IMR-90 (cell line): Measurements from ENCODE around the gene PLLP. TPM values are rescaled to one million over a fixed set of nuclear protein-coding genes. Genes with fewer than 3 reads are reported as not detected.

ENCODE experiments used
- ATAC-seq: fragments of 200-7000 bp; cut with Tn5 transposase; 2 replicates; pipeline ENCODE4 v1.9.1; 2020; ENCODE audit warnings: low read depth, mild to moderate bottlenecking, moderate library complexity
- BruUV-seq: library from RNA; stranded (reverse); fragments of 400-500 nt; replicated peaks from 2 replicates; lab custom pipeline; 2021; lab: Mats Ljungman, UMichigan
- CTCF ChIA-PET: fragments of 300-600 bp; formaldehyde crosslinking; extraction: SDS; loops from one replicate; lab custom pipeline; 2021; ENCODE audit warnings: antibody characterized with exemption; lab: Yijun Ruan, JAX
- POLR2A ChIA-PET: fragments of 300-600 bp; sonication (Branson Sonifier 250); formaldehyde crosslinking; loops from one replicate; lab custom pipeline; 2022; ENCODE audit warnings: antibody characterized with exemption; ENCODE audit not compliant: unreplicated experiment; lab: Charles Lee
- DNase-seq: peaks from one replicate; pipeline ENCODE4 v3.0.0; 2013
- H2AFZ ChIP-seq: replicated peaks from 2 replicates; pipeline ENCODE3; 2013; ENCODE audit warnings: low read length, mild to moderate bottlenecking; ENCODE audit not compliant: poor library complexity
- H2AK5ac ChIP-seq: 2 replicates; pipeline ENCODE4 v1.6.1; 2013; ENCODE audit warnings: low read depth, low read length, inconsistent platforms
- H2AK9ac ChIP-seq: replicated peaks from 2 replicates; pipeline ENCODE3; 2013; ENCODE audit warnings: mild to moderate bottlenecking, low read depth, low read length, moderate library complexity; ENCODE audit not compliant: poor library complexity
- H2BK120ac ChIP-seq: 2 replicates; pipeline ENCODE4 v1.6.1; 2013; ENCODE audit warnings: low read depth, low read length, inconsistent platforms
- H2BK15ac ChIP-seq: 3 replicates; pipeline ENCODE4 v1.6.1; 2013; ENCODE audit warnings: low read depth, low read length, inconsistent platforms
- H2BK20ac ChIP-seq: 2 replicates; pipeline ENCODE4 v1.6.1; 2013; ENCODE audit warnings: low read depth, mild to moderate bottlenecking, inconsistent platforms, low read length, moderate library complexity
- H2BK5ac ChIP-seq: 2 replicates; pipeline ENCODE4 v1.6.1; 2013; ENCODE audit warnings: mild to moderate bottlenecking, low read depth, low read length, inconsistent platforms; ENCODE audit not compliant: poor library complexity, severe bottlenecking
- H3K14ac ChIP-seq: replicated peaks from 2 replicates; pipeline ENCODE4 v1.6.1; 2013; ENCODE audit warnings: low read depth, low read length, inconsistent platforms
- H3K18ac ChIP-seq: 2 replicates; pipeline ENCODE4 v1.6.1; 2013; ENCODE audit warnings: low read depth, low read length, control low read depth
- H3K23ac ChIP-seq: 2 replicates; pipeline ENCODE4 v1.6.1; 2013; ENCODE audit warnings: low read depth, low read length, inconsistent platforms
- H3K27ac ChIP-seq: 2 replicates; pipeline ENCODE4 v1.5.1; 2013; ENCODE audit warnings: mild to moderate bottlenecking, control low read depth, low read length; ENCODE audit not compliant: insufficient read depth
- H3K27me3 ChIP-seq: 2 replicates; pipeline ENCODE4 v1.6.1; 2013; ENCODE audit warnings: low read length; ENCODE audit not compliant: control insufficient read depth, insufficient read depth
- H3K36me3 ChIP-seq: 2 replicates; pipeline ENCODE4 v1.6.1; 2013; ENCODE audit warnings: low read length, mixed read lengths; ENCODE audit not compliant: control insufficient read depth, insufficient read depth
- H3K4ac ChIP-seq: 2 replicates; pipeline ENCODE4 v1.6.1; 2013; ENCODE audit warnings: low read depth, low read length, inconsistent platforms
- H3K4me1 ChIP-seq: 2 replicates; pipeline ENCODE4 v1.6.1; 2013; ENCODE audit warnings: low read length, mixed read lengths; ENCODE audit not compliant: control insufficient read depth, insufficient read depth
- H3K4me2 ChIP-seq: 2 replicates; pipeline ENCODE4 v1.6.1; 2013; ENCODE audit warnings: low read depth, mild to moderate bottlenecking, control low read depth, low read length, moderate library complexity
- H3K4me3 ChIP-seq: 2 replicates; pipeline ENCODE4 v1.5.1; 2013; ENCODE audit warnings: low read depth, mild to moderate bottlenecking, control low read depth, low read length, moderate library complexity; ENCODE audit not compliant: insufficient read depth
- H3K56ac ChIP-seq: 2 replicates; pipeline ENCODE4 v1.6.1; 2013; ENCODE audit warnings: low read length, inconsistent platforms; ENCODE audit not compliant: insufficient read depth; ENCODE audit errors: extremely low read depth
- H3K79me1 ChIP-seq, 2 experiments: 2 replicates each; pipeline ENCODE4 v1.6.1; 2013; ENCODE audit warnings: low read length in 2 of 2, inconsistent platforms in 1 of 2, low read depth in 1 of 2
- H3K9ac ChIP-seq: 2 replicates; pipeline ENCODE4 v1.6.1; 2013; ENCODE audit warnings: low read depth, low read length, control low read depth
- H3K9me1 ChIP-seq: 2 replicates; pipeline ENCODE4 v1.6.1; 2013; ENCODE audit warnings: low read length, inconsistent platforms; ENCODE audit not compliant: insufficient read depth
- H3K9me3 ChIP-seq: 2 replicates; pipeline ENCODE4 v1.6.1; 2013; ENCODE audit warnings: low read length; ENCODE audit not compliant: control insufficient read depth, insufficient read depth
- H4K20me1 ChIP-seq: 2 replicates; pipeline ENCODE4 v1.6.1; 2013; ENCODE audit warnings: low read length, inconsistent platforms; ENCODE audit not compliant: insufficient read depth
- H4K5ac ChIP-seq: 2 replicates; pipeline ENCODE4 v1.6.1; 2013; ENCODE audit warnings: mild to moderate bottlenecking, low read depth, low read length, control low read depth
- H4K8ac ChIP-seq, 2 experiments: 2 replicates each; pipeline ENCODE4 v1.6.1; 2013; ENCODE audit warnings: low read depth in 2 of 2, low read length in 2 of 2, control low read depth in 1 of 2, inconsistent platforms in 1 of 2
- H4K91ac ChIP-seq: 2 replicates; pipeline ENCODE4 v1.6.1; 2013; ENCODE audit warnings: low read depth, low read length, inconsistent platforms; ENCODE audit not compliant: insufficient read depth
- BHLHE40 ChIP-seq: fragments of 150-350 bp; IDR thresholded peaks from 2 replicates; pipeline ENCODE4 v1.6.1; 2016; ENCODE audit warnings: mild to moderate bottlenecking, low read depth, low read length
- CEBPB ChIP-seq: IDR thresholded peaks from 2 replicates; pipeline ENCODE4 v1.6.1; 2012; ENCODE audit warnings: low read depth, low read length, improper control_type of control experiment
- CHD1 ChIP-seq: IDR thresholded peaks from 2 replicates; pipeline ENCODE4 v1.6.1; 2012; ENCODE audit warnings: low read depth, low read length, improper control_type of control experiment
- FOS ChIP-seq: fragments of 150-350 bp; IDR thresholded peaks from 2 replicates; pipeline ENCODE4 v1.6.1; 2016; ENCODE audit warnings: low read depth, low read length
- MAFK ChIP-seq: IDR thresholded peaks from 2 replicates; pipeline ENCODE4 v1.6.1; 2012; ENCODE audit warnings: low read depth, low read length, improper control_type of control experiment
- MAZ ChIP-seq: IDR thresholded peaks from 2 replicates; pipeline ENCODE4 v1.6.1; 2012; ENCODE audit warnings: low read depth, mild to moderate bottlenecking, low read length, improper control_type of control experiment, moderate library complexity, borderline replicate concordance
- MXI1 ChIP-seq: IDR thresholded peaks from 2 replicates; pipeline ENCODE4 v1.6.1; 2012; ENCODE audit warnings: low read depth, mild to moderate bottlenecking, low read length, moderate library complexity, borderline replicate concordance
- NFE2L2 ChIP-seq: fragments of 150-350 bp; IDR thresholded peaks from 2 replicates; pipeline ENCODE4 v1.6.1; 2016; ENCODE audit warnings: low read depth, mild to moderate bottlenecking, low read length
- POLR2A ChIP-seq: IDR thresholded peaks from 2 replicates; pipeline ENCODE4 v1.6.1; 2012; ENCODE audit warnings: mild to moderate bottlenecking, low read depth, low read length
- RAD21 ChIP-seq: IDR thresholded peaks from 2 replicates; pipeline ENCODE4 v1.6.1; 2012; ENCODE audit warnings: low read length, improper control_type of control experiment
- RCOR1 ChIP-seq: IDR thresholded peaks from 2 replicates; pipeline ENCODE4 v1.6.1; 2012; ENCODE audit warnings: mild to moderate bottlenecking, low read length, improper control_type of control experiment; ENCODE audit not compliant: insufficient replicate concordance
- RFX5 ChIP-seq: IDR thresholded peaks from 2 replicates; pipeline ENCODE4 v1.8.0; 2012; ENCODE audit warnings: low read depth, mild to moderate bottlenecking, low read length, moderate library complexity
- SMC3 ChIP-seq: fragments of 150-350 bp; IDR thresholded peaks from 2 replicates; pipeline ENCODE4 v1.6.1; 2016; ENCODE audit warnings: low read depth, mild to moderate bottlenecking, antibody characterized with exemption, low read length, moderate library complexity
- WGBS, 2 experiments: methylation state at CpG; one replicate each; pipeline versions ENCODE4 v1.1.5 to v1.1.7; 2013; ENCODE audit warnings: missing lambda C conversion rate in 2 of 2; ENCODE audit not compliant: insufficient read length in 1 of 2; ENCODE audit errors: extremely low coverage in 2 of 2; 5-methylcytosine and 5-hydroxymethylcytosine counted together
- dilution Hi-C: fragments of 300-500 bp; cut with HindIII; formaldehyde crosslinking; loops from one replicate; pipeline ENCODE4 v1.14.3; 2018; ENCODE audit warnings: low sequenced_read_pairs; ENCODE audit not compliant: unreplicated experiment
- in situ Hi-C: fragments of 300-500 bp; cut with MboI; formaldehyde crosslinking; loops from 3 replicates; pipeline ENCODE4 v1.14.3; 2019; ENCODE audit warnings: low sequenced_read_pairs, inconsistent platforms, mixed read lengths
- intact Hi-C: fragments of 100-400 bp; cut with micrococcal nuclease; formaldehyde crosslinking; loops from 2 replicates; pipeline ENCODE4 v1.10.0; 2022
- polyA plus RNA-seq, 3 experiments: library from polyadenylated mRNA; depleted of rRNA; stranded (reverse); fragments of >200 nt; gene quantifications; 2 replicates each; pipeline ENCODE4 v1.2.3, GENCODE V29; 2012; ENCODE audit warnings: low replicate concordance in 1 of 3
- total RNA-seq: library from RNA; depleted of rRNA; stranded (reverse); fragments of >200 nt; gene quantifications from 2 replicates; pipeline ENCODE4 v1.2.3, GENCODE V29; 2012
- TF ChIP-seq, protein P1 (sequence below): conservative IDR thresholded peaks from 2 replicates; pipeline ENCODE4 v1.5.1; 2012; ENCODE audit warnings: mild to moderate bottlenecking, low read depth, low read length, improper control_type of control experiment
- TF ChIP-seq, protein P2 (sequence below): fragments of 150-350 bp; IDR thresholded peaks from 2 replicates; pipeline ENCODE4 v1.6.1; 2017; ENCODE audit warnings: mild to moderate bottlenecking, antibody characterized with exemption, low read length, low read depth
- TF ChIP-seq, protein P3 (sequence below): fragments of 150-350 bp; IDR thresholded peaks from 2 replicates; pipeline ENCODE4 v1.6.1; 2016; ENCODE audit warnings: low read depth, mild to moderate bottlenecking, low read length, moderate library complexity, borderline replicate concordance

Gene PLLP
- total and polyA plus RNA-seq, 2 of the 4 experiments (the other 2 are of a cell fraction), result 0.05 TPM; not detected in 1

DNA sequence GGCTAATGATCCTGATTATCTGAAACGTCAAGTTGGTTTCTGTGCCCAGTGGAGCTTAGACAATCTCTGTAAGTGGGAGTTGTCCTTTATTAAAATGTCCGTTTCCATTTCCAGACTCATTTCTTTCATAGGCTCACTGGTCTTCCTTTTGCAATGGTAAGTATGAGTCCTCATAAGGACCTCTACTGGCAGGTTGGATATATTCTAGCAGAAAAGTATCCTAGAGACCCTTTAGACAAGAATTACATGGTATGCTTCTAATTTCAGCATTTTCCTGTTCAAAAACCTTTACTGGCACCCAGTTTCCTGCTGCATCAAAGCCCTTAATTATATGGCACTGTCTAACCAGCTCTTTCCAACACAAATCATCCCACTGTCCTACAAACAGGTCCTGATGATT is 67.5 kb downstream of the PLLP start:
- Histone ChIP-seq H3K27me3 (no peaks in the 10 kb centered on the region), H3K79me1 (peaks cover 6 to 11% of the 10 kb centered on the region in 2 experiments; a peak in 2 of 4 replicates), H3K14ac (no peak overlapping the region), H3K4me2 (no peak overlapping the region), H3K56ac (no peak overlapping the region), H3K27ac (no peak overlapping the region), H3K4me3 (no peak overlapping the region), H2AK9ac (no peak overlapping the region), H3K36me3 (peaks cover 52% of the 10 kb centered on the region), H3K4ac (no peak overlapping the region), H4K91ac (no peak overlapping the region), H2BK5ac (no peak overlapping the region), H3K9me1 (no peaks in the 10 kb centered on the region), H2BK15ac (no peak overlapping the region), H3K9ac (no peak overlapping the region), H2AFZ (no peak overlapping the region), H2BK120ac (no peak overlapping the region), H4K20me1 (no peaks in the 10 kb centered on the region), H3K18ac (no peak overlapping the region), H2BK20ac (no peak overlapping the region), H4K5ac (no peak overlapping the region), H3K4me1 (no peaks in the 10 kb centered on the region), H2AK5ac (no peak overlapping the region), H3K9me3 (peaks cover 26% of the 10 kb centered on the region), H3K23ac (no peak overlapping the region), H4K8ac (no peak overlapping the region)
- no peak for TF ChIP-seq RAD21
- no peak for TF ChIP-seq MAZ
- TF ChIP-seq MXI1, result no peak
- TF ChIP-seq RFX5, result no peak
- TF ChIP-seq, protein P1, sequence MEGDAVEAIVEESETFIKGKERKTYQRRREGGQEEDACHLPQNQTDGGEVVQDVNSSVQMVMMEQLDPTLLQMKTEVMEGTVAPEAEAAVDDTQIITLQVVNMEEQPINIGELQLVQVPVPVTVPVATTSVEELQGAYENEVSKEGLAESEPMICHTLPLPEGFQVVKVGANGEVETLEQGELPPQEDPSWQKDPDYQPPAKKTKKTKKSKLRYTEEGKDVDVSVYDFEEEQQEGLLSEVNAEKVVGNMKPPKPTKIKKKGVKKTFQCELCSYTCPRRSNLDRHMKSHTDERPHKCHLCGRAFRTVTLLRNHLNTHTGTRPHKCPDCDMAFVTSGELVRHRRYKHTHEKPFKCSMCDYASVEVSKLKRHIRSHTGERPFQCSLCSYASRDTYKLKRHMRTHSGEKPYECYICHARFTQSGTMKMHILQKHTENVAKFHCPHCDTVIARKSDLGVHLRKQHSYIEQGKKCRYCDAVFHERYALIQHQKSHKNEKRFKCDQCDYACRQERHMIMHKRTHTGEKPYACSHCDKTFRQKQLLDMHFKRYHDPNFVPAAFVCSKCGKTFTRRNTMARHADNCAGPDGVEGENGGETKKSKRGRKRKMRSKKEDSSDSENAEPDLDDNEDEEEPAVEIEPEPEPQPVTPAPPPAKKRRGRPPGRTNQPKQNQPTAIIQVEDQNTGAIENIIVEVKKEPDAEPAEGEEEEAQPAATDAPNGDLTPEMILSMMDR, result no peak
- no peak for TF ChIP-seq POLR2A
- TF ChIP-seq RCOR1, result no peak
- no peak for TF ChIP-seq MAFK
- TF ChIP-seq, protein P2, sequence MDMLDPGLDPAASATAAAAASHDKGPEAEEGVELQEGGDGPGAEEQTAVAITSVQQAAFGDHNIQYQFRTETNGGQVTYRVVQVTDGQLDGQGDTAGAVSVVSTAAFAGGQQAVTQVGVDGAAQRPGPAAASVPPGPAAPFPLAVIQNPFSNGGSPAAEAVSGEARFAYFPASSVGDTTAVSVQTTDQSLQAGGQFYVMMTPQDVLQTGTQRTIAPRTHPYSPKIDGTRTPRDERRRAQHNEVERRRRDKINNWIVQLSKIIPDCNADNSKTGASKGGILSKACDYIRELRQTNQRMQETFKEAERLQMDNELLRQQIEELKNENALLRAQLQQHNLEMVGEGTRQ, result no peak
- no peak for TF ChIP-seq CHD1
- TF ChIP-seq, protein P3, sequence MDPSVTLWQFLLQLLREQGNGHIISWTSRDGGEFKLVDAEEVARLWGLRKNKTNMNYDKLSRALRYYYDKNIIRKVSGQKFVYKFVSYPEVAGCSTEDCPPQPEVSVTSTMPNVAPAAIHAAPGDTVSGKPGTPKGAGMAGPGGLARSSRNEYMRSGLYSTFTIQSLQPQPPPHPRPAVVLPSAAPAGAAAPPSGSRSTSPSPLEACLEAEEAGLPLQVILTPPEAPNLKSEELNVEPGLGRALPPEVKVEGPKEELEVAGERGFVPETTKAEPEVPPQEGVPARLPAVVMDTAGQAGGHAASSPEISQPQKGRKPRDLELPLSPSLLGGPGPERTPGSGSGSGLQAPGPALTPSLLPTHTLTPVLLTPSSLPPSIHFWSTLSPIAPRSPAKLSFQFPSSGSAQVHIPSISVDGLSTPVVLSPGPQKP, result no peak
- no peak for TF ChIP-seq NFE2L2
- no peak for TF ChIP-seq CEBPB
- no peak for TF ChIP-seq BHLHE40
- TF ChIP-seq SMC3, result no peak
- TF ChIP-seq FOS, result no peak
- CTCF ChIA-PET, result no interaction called here
- no peak for ATAC-seq
- DNase-seq, result no peak
- no TSS peak for BruUV-seq
- intact Hi-C loops (no loop called here), in situ Hi-C loops (no loop called here), dilution Hi-C loops (no loop called here)
- no CpG with 5 or more reads among the region's 2 CpGs for WGBS, 2 experiments
- POLR2A ChIA-PET, result no interaction called here
